Retina (tissue), 1 donor: Measurements from ENCODE around the gene MYO7B.

Experiments used
- DNase-seq: peaks from one replicate; pipeline ENCODE4 v3.0.0-alpha.2; 2016

Gene MYO7B

GRCh38 chr2:127535422-127535901, at the start of gene MYO7B:
MYO7B (plus strand) TSS chr2:127535683; CDS start chr2:127559723, 24,040 bp downstream.
- no peak for DNase-seq

GRCh38 chr2:127485694-127486071, 49.8 kb upstream of the MYO7B start:
- no peak for DNase-seq

- no peak for DNase-seq
Measured at GRCh38 chr2:127486247-127487058, 49.0 kb upstream of the MYO7B start.

- DNase-seq: no peak
Measured at GRCh38 chr2:127490283-127490682, 45.2 kb upstream of the MYO7B start.

GRCh38 chr2:127498386-127498785, 37.1 kb upstream of the MYO7B start:
- no peak for DNase-seq

GRCh38 chr2:127503491-127503890, 32.0 kb upstream of the MYO7B start:
- DNase-seq: no peak

GRCh38 chr2:127504552-127505430, 30.7 kb upstream of the MYO7B start:
- no peak for DNase-seq

GRCh38 chr2:127506510-127506909, 29.0 kb upstream of the MYO7B start:
- DNase-seq: no peak

- DNase-seq: no peak
Measured at GRCh38 chr2:127508023-127508630, 27.4 kb upstream of the MYO7B start.

- DNase-seq: no peak
Measured at GRCh38 chr2:127508631-127509034, 26.9 kb upstream of the MYO7B start.

- no peak for DNase-seq
Measured at GRCh38 chr2:127510073-127510472, 25.4 kb upstream of the MYO7B start.

- no peak for DNase-seq
Measured at GRCh38 chr2:127511090-127511695, 24.3 kb upstream of the MYO7B start.

GRCh38 chr2:127511917-127512316, 23.6 kb upstream of the MYO7B start:
- no peak for DNase-seq

GRCh38 chr2:127512362-127512761, 23.1 kb upstream of the MYO7B start:
- DNase-seq: no peak

GRCh38 chr2:127514076-127514475, 21.4 kb upstream of the MYO7B start:
- DNase-seq: no peak

GRCh38 chr2:127514485-127514884, 21.0 kb upstream of the MYO7B start:
- no peak for DNase-seq

- DNase-seq: no peak
Measured at GRCh38 chr2:127515383-127515915, 20.0 kb upstream of the MYO7B start.

GRCh38 chr2:127516041-127516762, 19.3 kb upstream of the MYO7B start:
- DNase-seq: no peak

GRCh38 chr2:127517465-127517864, 18.0 kb upstream of the MYO7B start:
- no peak for DNase-seq

GRCh38 chr2:127520424-127520823, 15.1 kb upstream of the MYO7B start:
- DNase-seq: no peak

GRCh38 chr2:127523269-127523939, 12.1 kb upstream of the MYO7B start:
- no peak for DNase-seq
